Peyer's patch (tissue), 4 donors: ENCODE data around the gene LIG1.
A peak's percentile ranks its signal among the peaks of the same experiment; 100 is the strongest.

ENCODE experiments used
- POLR2A ChIP-seq, 2 donors: fragments of 450-650 bp; IDR thresholded peaks; one replicate each; pipeline ENCODE4 v1.5.1; 2017; ENCODE audit warnings: antibody characterized with exemption in 2 of 2, mild to moderate bottlenecking in 2 of 2, moderate library complexity in 2 of 2
- TF ChIP-seq, protein P1 (sequence below), 6 experiments: fragments of 450-650 bp in 4 of 6; fragments of 200-600 bp in 2 of 6; sonication (generic) in 1 of 6; IDR thresholded peaks; one replicate each; pipeline ENCODE4 v1.5.1; 2017 to 2019; ENCODE audit warnings: antibody characterized with exemption in 6 of 6, mild to moderate bottlenecking in 3 of 6, moderate library complexity in 1 of 6

- TF ChIP-seq, protein P1, sequence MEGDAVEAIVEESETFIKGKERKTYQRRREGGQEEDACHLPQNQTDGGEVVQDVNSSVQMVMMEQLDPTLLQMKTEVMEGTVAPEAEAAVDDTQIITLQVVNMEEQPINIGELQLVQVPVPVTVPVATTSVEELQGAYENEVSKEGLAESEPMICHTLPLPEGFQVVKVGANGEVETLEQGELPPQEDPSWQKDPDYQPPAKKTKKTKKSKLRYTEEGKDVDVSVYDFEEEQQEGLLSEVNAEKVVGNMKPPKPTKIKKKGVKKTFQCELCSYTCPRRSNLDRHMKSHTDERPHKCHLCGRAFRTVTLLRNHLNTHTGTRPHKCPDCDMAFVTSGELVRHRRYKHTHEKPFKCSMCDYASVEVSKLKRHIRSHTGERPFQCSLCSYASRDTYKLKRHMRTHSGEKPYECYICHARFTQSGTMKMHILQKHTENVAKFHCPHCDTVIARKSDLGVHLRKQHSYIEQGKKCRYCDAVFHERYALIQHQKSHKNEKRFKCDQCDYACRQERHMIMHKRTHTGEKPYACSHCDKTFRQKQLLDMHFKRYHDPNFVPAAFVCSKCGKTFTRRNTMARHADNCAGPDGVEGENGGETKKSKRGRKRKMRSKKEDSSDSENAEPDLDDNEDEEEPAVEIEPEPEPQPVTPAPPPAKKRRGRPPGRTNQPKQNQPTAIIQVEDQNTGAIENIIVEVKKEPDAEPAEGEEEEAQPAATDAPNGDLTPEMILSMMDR (IDR thresholded peaks at IDR 0.05): peak; percentile 81 to 90 (median 88)
- TF ChIP-seq POLR2A (IDR thresholded peaks at IDR 0.05): no peak
These were observed 17.6 kb downstream of the LIG1 start for GRCh38 chr19:48152551-48152950.
